GM13977 (cell line): ENCODE measurements around the gene ARHGAP9.
"Not testable (repeated sequence)": the region's sequence is repeated elsewhere in the genome, so short reads cannot be mapped to it uniquely, and the experiment has no call there.

Experiments used
- DNase-seq: peaks from one replicate; pipeline ENCODE4 v3.0.0; 2012; ENCODE audit warnings: low spot score
- in situ Hi-C: fragments of 300-500 bp; cut with MboI; formaldehyde crosslinking; loops from one replicate; pipeline ENCODE4 v1.12.0; 2022; ENCODE audit warnings: low sequenced_read_pairs, low pct_unique_long_range_greater_than_20kb, mixed read lengths, inconsistent platforms; ENCODE audit not compliant: unreplicated experiment
- TF ChIP-seq, protein P1 (sequence below): IDR thresholded peaks from 2 replicates; pipeline ENCODE4 v1.5.1; 2012; ENCODE audit warnings: mild to moderate bottlenecking, control low read depth; ENCODE audit not compliant: insufficient read depth; ENCODE audit errors: extremely low read depth, missing control alignments

Gene ARHGAP9

DNA sequence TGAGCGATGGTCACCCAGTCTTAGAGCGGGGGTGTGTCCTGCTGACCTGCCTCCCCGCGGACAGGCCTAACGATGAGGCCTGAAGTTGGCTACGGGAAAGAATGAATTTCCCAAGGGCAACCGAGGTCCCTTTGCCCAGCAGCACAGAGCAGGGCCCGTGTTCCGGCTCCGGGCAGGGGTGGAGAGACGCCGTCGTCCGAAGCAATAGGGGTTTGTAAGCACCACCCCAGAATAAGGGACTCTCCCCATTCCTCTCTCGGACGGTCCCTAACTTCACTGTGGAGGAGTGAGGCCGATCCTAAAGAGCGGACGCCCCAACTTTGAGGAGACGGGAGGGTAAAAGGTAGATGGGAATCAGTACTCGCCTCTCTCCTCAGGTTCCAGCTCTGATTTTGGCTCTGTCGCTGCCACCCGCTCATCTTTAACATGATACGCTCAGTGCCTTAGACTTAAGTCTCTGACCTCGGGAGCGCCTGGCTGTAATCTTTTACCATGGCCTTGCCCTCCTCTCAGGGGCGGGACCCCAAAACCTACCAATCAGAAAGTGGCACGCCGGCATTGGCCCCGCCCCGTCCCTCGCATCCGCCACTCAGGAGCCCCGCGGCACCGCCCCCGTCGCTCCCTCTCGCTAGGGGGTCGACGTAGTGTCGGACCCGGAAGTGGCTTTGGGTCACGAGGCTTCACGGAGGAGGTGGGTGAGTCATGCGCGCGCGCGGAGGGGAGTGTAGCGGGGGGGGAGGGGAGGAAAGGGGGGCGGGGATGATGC lies 40.6 kb upstream of the ARHGAP9 start, which contains the start of gene DDIT3:
Gene DDIT3 (minus strand): TSS at position 462 of the 766 bp plus-strand sequence. CDS start 3,108 bp downstream, outside the sequence.
- TF ChIP-seq, protein P1, sequence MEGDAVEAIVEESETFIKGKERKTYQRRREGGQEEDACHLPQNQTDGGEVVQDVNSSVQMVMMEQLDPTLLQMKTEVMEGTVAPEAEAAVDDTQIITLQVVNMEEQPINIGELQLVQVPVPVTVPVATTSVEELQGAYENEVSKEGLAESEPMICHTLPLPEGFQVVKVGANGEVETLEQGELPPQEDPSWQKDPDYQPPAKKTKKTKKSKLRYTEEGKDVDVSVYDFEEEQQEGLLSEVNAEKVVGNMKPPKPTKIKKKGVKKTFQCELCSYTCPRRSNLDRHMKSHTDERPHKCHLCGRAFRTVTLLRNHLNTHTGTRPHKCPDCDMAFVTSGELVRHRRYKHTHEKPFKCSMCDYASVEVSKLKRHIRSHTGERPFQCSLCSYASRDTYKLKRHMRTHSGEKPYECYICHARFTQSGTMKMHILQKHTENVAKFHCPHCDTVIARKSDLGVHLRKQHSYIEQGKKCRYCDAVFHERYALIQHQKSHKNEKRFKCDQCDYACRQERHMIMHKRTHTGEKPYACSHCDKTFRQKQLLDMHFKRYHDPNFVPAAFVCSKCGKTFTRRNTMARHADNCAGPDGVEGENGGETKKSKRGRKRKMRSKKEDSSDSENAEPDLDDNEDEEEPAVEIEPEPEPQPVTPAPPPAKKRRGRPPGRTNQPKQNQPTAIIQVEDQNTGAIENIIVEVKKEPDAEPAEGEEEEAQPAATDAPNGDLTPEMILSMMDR: no peak
- in situ Hi-C loops: no loop called here
- peak; percentile 96 for DNase-seq

DNA sequence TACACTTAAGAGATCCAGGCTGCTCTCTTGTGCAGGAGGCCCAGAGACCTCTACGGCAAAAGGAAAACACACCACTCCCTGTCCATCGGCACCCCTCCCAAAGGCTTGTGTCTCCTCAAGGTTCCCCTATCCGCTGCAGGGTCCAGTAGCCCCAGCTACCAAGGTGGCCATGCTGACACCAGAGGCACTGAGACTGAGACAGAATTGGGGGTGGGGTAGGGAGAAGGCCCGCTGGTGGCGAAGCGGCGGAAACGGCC lies 40.1 kb upstream of the ARHGAP9 start:
- no peak for DNase-seq
- TF ChIP-seq, protein P1: no peak
- in situ Hi-C loops: no loop called here

DNA sequence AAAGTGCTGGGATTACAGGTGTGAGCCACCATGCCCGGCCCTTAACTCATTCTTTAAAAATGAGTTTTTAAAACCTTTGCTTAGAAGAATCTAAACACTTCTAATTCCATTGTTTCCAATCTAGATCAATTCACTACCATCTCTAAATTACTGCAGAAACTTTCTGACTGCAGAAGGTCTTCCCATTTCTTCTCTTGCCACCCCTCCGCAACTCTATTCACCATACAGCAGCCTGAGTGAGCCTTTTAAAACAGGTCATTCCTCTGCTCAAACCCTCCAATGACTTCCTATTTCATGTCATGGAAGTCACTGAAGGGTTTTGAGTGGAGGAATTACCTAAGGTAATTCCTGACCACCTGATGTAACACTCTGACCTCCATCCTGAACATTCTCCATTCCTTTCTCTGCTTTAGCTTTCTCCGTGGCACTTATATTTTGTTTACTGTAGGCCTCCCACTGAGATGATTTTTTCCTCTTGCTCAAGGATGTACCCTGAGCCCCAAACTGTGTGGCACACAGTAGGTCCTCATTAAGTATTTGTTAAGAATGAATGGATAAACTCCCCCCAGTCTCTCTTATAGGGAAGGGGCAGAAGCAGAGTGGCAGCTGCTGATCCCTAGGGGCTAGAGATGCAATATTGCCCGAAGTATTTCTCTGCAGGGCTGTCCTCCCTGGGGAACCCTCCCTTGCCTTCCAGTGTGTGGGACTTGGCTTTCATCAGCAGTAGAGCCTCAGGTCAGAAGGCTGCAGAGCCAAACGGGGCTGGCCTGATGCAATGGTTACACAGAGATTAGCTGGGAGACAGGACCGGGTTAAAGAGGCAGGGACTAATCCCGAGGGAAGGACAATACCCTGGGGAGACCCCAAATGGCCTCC lies 39.5 kb upstream of the ARHGAP9 start:
- TF ChIP-seq, protein P1: no peak
- DNase-seq: no peak
- in situ Hi-C loops: no loop called here

DNA sequence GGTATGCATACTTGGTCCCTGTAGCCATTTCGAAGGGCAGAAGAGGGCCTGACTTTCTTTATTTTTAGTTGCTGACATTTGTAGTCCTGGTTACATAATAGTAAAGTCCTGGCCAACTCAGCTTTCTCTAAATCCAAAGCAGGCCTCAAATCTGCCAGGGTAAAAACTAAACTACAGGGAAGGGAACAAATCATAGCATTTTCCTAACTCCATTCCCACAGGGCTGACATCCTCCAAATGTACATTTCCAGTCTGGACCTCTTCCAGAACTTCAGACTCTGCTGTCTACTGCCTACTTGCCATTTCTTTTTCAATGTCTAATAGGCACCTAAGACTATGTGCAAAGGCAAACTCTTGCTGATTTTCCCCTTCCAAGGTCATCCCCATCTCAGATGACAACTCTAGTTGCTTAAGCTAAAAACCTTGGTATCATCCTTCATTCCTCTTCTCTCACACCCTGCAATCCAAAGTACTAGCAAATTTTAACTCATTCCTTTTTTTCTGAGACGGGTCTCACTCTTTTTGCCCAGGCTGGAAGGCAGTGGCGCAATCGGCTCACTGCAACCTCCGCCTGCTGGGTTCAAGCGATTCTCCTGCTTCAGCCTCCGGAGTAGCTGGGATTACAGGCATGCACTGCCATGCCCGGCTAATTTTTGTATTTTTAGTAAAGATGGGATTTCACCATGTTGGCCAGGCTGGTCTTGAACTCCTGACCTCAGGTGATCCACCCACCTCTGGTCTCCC lies 38.7 kb upstream of the ARHGAP9 start:
- in situ Hi-C loops: no loop called here
- TF ChIP-seq, protein P1: no peak
- no peak for DNase-seq

DNA sequence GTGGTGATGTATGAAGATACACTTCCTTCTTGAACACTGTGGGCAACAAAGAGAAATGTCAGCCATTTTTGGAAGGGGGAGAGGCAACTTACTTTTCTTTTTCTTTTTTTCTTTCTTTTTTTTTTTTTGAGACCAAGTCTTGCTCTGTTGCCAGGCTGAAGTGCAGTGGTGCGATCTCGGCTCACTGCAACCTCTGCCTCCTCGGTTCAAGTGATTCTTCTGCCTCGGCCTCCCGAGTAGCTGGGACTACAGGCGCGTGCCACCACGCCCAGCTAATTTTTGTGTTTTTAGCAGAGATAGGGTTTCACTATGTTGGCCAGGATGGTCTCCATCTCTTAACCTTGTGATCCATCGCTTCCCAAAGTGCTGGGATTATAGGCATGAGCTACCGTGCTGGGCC lies 38.1 kb upstream of the ARHGAP9 start:
- DNase-seq, in situ Hi-C loops: not testable (repeated sequence)

DNA sequence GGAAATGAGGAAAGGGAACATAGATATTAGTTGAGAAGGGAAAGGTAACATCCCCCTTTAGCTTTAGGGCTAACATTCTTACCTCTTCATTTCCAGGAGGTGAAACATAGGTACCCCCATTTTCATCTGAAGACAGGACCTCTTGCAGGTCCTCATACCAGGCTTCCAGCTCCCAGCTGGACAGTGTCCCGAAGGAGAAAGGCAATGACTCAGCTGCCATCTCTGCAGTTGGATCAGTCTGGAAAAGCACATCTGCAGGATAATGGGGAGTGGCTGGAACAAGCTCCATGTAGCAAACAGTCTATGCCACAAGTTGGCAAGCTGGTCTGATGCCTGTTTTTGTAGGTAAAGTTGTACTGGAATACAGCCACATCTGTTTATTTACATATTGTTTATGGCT lies 37.5 kb upstream of the ARHGAP9 start:
- in situ Hi-C loops: no loop called here
- TF ChIP-seq, protein P1: no peak
- DNase-seq: no peak

DNA sequence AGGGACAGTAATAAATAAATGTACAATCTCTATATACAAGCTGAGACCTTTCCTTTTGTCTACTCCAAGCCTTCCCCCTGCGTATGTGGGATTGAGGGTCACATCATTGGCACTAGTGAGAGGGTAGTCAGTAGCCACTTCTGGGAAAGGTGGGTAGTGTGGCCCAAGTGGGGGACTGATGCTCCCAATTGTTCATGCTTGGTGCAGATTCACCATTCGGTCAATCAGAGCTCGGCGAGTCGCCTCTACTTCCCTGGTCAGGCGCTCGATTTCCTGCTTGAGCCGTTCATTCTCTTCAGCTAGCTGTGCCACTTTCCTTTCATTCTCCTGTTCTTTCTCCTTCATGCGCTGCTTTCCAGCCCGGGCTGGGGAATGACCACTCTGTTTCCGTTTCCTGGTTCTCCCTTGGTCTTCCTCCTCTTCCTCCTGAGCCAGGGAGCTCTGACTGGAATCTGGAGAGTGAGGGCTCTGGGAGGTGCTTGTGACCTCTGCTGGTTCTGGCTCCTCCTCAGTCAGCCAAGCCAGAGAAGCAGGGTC lies 37.0 kb upstream of the ARHGAP9 start:
- no peak for DNase-seq
- TF ChIP-seq, protein P1: no peak
- in situ Hi-C loops: no loop called here
